CD4-positive, alpha-beta T cell treated with Interleukin-4 for 4 hours (primary cell): ENCODE results near the gene SLC35B2.
A peak's percentile ranks its signal among the peaks of the same experiment; 100 is the strongest.

Experiments
- DNase-seq: peaks from one replicate; pipeline ENCODE4 v3.0.0-alpha.2; 2020

The SLC35B2 gene

DNA sequence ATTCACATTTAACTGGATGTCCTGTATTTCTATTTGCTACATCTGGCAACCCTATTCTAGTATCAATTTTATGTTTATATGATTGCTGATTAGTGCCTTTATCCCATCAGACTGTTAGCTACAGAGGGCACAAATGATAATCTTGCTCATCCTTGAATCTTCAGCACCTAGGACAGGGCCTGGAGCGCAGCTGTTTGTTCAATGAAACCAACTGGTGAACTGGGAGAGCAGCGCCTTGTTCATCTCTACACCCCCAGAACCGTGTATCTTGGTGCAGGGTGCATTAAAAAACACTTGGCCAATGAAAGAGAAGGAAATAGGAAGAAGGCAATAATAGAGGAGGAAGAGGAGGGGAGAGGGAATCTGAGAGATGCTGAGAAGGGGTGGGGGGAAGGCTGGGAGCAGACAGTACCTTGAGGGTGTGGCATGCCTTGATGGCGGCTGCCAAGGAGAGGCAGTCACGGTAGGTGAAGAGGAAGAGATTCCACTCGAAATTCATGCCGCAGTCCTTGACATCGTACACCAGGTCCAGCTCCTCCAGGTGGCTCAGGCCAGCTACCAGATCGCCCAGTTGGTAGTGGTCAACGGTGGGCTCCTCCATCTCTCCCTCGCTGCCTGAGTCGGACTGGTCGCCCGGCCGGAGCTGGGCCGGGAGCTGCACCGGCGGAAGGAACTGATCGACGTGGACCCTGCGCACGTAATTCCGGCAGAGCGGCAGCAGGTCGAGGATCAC lies 28.4 kb upstream of the SLC35B2 start:
- DNase-seq: no peak

DNA sequence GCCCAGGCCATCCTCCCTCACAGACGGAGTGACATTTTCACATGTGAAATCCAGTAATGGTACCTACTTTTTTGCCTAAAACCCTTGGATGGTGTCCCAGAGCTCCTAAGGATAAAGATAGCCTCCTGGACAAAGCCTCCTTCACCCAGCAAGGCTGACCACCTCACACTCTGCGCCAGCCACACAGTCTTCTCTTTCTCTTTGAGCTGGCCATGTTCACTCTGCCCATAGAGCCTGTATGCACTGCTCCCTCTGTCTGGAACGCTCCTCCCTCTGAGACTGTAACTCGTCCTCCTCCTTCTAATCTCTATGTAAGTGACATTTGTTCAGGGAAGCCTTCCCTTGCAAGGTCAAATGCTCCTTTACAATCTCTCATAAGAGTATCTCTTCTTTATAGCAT lies 27.5 kb upstream of the SLC35B2 start:
- no peak for DNase-seq

DNA sequence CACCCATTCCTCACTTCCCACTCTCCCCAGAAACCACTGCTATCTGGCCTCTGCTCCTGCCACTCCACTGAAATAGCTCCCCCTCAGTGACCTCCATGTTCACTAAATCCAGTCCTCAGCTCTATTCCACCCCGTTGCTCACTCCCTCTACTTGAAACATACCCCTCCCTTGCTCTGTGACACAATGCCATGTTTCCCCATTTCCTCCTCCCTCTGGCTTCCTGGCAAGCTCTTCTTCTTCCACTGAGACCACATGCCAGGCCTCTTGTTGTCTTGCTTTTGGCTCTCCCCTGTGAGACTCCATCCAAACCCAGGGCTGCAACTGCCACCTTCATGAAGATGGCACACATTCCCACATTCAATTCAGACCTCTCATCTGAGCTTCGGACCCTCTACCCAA lies 26.8 kb upstream of the SLC35B2 start:
- DNase-seq: no peak

DNA sequence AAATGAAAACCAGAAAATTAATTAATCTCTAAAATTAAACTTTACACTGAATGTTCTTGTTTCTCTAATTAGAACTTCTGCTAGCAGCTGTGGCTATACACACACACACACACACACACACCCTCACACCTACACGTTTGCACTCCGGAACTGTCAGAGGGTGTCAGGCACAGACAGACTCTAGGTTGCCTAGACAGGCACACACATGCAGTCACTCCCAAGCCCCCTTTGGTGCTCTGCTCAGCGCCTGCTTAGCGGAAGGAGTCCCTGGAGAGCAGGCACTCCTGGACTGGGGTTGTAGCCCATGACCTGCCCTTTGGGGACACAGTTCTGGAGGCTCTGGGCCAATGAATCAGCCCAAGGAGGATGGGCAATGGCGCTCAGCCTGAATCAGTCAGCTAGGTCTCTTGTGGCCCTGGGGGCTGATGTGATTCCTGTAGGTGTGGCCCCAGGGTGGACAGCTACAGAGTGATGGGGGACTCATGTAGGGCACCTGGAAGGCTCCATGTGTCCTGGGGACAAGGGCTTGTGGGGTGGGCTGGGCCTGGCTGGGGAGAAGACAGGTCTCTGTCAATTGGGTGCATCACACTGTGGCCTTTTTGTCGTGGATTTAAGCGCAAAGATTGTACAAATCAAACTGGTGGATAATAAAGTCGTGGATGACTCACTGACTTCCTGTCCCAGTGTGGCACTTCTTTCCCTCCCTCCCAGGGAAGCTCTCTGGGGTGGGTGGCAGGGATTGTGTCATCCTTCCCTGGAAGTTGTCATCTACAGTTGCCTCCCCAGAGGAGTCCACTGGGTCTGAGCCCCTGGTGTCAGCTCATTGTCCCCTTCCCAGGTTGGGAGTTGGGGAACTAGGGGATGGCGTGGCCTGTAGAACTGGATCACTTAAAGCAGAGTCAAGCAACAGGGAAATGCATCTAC lies 21.7 kb upstream of the SLC35B2 start:
- no peak for DNase-seq

GRCh38 chr6:44278315-44278714 lies 21.0 kb upstream of the SLC35B2 start:
- DNase-seq: no peak

GRCh38 chr6:44277763-44278162 lies 20.4 kb upstream of the SLC35B2 start:
- no peak for DNase-seq

GRCh38 chr6:44276667-44277640 lies 19.6 kb upstream of the SLC35B2 start:
- DNase-seq: no peak

DNA sequence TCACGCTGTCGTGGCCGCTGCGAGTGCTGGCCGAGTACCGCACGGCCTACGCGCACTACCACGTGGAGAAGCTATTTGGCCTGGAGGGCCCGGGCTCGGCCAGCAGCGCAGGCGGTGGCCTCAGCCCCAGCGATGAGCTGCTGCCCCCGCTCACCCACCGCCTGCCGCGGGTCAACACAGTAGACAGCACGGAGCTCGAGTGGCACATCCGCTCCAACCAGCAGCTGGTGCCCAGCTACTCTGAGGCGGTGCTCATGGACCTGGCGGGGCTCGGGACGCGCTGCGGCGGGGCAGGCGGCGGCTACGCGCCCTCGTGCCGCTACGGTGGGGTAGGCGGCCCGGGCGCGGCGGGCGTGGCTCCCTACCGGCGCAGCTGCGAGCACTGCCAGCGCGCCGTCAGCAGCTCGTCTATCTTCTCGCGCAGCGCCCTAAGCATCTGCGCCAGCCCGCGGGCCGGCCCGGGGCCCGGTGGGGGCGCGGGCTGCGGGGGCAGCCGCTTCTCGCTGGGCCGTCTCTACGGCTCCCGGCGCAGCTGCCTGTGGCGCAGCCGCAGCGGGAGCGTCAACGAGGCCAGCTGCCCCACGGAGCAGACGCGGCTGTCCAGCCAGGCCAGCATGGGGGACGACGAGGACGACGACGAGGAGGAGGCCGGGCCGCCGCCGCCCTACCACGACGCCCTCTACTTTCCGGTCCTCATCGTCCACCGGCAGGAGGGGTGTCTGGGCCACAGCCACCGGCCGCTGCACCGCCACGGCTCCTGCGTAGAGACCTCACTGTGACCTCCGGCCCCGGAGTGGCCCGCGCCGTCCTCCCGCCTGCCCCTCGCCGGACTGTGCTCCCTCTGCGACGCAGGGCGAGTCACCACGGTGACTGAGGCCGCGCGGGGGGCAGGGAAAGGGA lies 18.7 kb upstream of the SLC35B2 start:
- no peak for DNase-seq

DNA sequence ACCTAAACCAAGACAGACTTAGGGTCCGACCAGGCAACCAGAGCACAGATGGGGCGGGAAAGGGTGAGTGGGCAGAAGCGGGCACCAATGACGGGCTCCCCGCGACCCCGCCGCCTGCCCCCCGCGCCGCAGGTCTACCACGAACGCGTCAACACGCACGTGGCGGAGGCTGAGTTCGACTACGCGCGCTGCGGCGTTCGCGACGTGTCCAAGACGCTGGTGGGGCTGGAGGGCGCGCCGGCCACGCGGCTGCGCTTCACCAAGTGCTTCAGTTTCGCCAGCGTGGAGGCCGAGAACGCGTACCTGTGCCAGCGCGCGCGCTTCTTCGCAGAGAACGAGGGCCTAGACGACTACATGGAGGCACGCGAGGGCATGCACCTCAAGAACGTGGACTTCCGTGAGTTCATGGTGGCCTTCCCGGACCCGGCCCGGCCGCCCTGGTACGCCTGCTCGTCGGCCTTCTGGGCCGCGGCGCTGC lies 18.0 kb upstream of the SLC35B2 start:
- no peak for DNase-seq

GRCh38 chr6:44273617-44274016 lies 16.3 kb upstream of the SLC35B2 start:
- no peak for DNase-seq

DNA sequence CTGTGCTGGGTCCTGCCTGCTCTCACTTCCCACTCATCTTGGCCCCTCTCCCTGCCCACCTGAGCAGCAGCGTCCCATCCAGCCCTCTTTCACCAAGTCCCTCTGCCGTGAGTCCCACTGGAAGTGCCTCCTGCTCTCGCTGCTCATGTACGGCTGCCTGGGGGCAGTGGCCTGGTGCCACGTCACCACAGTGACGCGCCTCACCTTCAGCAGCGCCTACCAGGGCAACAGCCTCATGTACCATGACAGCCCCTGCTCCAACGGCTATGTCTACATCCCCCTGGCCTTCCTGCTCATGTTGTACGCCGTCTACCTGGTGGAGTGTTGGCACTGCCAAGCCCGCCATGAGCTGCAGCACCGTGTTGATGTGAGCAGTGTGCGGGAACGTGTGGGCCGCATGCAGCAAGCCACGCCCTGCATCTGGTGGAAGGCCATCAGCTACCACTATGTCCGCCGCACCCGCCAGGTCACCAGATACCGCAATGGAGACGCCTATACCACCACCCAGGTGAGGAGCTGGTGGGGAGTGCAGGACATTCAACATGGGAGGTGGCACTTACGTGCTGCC lies 15.8 kb upstream of the SLC35B2 start:
- DNase-seq: no peak

DNA sequence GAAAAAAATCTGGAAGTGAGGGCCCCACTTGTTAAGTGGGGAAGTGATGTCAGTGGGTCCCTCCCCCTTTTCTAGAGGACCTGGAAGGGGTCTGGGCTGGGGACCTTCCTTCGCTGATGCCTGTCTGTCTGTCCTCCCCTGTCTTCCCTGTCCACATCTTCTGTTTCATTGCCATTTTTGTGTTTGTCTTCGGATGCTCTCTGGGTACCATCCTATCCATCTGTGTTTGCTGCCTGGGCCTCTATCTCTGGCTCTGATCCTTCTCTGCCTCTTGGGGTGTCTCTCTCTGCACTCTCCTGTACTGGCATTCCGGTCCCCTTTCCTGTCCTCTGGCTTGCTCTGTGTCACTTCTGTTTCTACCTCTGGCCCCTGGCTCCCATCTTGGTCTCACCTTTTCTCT lies 15.2 kb upstream of the SLC35B2 start:
- DNase-seq: no peak

DNA sequence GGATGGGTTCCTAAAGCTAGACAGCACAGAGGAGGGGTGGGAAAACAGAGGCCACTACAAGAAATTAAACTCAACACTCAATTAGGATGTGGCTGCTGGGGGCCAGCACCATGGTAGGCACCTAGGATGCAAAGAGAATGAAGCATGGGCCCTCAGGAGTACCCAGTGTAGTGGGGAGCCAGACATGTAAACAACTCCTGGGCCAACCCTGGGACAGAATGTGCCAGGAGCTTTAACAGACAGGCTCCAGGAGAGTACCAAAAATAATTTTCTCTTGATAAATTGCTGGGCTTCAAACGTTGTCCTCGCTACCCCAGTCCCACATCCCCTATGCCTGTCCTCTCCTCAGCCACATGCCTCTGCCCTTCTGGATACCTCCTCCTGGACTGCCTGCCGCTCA lies 14.6 kb upstream of the SLC35B2 start:
- no peak for DNase-seq

GRCh38 chr6:44271406-44271723 lies 14.0 kb upstream of the SLC35B2 start:
- no peak for DNase-seq

- DNase-seq: no peak
Measured at GRCh38 chr6:44270526-44271405, 13.4 kb upstream of the SLC35B2 start.

DNA sequence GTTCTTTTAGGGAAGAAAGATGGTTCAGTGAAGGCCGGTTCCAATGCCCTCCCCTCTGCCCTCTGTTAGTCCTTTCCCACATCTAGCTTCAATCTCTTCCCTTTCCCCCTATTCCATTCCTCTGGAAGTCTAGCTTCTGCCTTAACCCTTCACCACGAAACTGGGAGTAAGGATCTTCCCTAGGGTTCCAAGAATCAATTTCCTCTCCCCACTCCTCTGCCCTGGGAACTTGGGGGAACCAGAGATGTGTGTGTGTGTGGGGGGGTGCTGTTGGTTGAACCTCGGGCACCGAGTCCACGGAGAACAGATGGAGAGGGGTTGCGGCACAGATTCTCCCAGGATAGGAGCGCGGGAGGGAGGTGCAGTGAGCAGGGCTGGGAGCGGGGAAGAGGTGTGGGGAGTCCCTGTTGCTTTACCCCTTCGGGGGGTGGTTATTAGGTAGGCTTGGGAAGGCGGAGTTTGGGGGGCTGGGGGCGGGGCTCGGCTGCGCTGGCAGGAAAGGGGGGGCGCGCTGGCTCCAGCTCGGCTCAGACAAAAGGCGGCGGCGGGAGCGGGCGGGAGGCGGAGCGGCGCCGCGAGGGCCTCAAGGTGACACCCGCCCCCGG lies 12.7 kb upstream of the SLC35B2 start, which contains the start of gene TMEM151B:
Gene TMEM151B (plus strand): TSS at position 530 of the 605 bp plus-strand sequence. CDS start 293 bp downstream, outside the sequence.
- DNase-seq: no peak

DNA sequence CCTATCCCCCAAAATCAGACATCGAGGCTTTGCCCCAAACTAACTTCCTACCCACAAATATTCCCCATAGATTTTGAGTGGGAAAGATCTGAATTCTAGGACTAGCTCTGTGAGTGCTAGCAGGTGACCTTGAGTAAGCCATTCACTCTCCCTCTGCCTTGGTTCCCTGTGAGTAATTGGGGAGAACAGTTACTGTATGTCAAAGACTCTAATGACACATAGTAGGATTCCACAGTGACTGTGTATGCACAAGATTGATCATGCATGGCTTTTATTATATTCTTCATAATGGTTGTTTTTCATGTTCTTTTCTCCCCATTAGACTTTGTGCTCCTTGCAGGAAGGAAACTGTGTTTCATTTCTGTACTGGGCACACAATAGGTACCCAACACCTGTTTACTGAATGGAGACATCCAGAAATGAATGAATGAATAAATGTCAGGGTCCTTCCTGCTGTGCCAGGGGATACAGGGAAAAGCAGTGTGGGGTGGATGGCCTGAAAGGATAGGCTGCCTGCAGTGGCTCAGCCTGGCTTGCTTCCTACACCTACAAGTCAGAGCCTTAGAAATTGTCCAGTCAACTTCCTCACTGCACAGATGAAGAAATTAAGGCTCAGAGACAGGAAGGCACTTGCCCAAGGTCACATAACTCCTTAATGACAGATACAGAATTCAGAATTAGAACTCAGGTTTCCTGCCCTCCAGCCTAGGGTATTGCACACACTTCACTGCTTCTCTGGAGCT lies 12.0 kb upstream of the SLC35B2 start:
- DNase-seq: no peak

- peak; percentile 63 for DNase-seq
Measured at GRCh38 chr6:44268095-44268628, 10.8 kb upstream of the SLC35B2 start.

GRCh38 chr6:44267252-44267651 lies 9.9 kb upstream of the SLC35B2 start:
- DNase-seq: no peak
